GM21576 (cell line): Measurements from ENCODE around the gene NDRG3.

ENCODE experiments used
- ATAC-seq: cut with Tn5 transposase; IDR thresholded peaks from one replicate; pipeline ENCODE4 v1.9.1; 2021; ENCODE audit warnings: mild to moderate bottlenecking, moderate library complexity; ENCODE audit not compliant: unreplicated experiment

The NDRG3 gene

GRCh38 chr20:36745927-36746659 lies at the start of gene NDRG3:
Gene NDRG3, minus strand, starts transcription at chr20:36746090. Its CDS starts 24,355 bp downstream, at chr20:36721735.
- ATAC-seq = peak; percentile 91

GRCh38 chr20:36794116-36794474 lies 48.2 kb upstream of the NDRG3 start:
- ATAC-seq = no peak

GRCh38 chr20:36793294-36794115 lies 47.6 kb upstream of the NDRG3 start:
- no peak for ATAC-seq

DNA sequence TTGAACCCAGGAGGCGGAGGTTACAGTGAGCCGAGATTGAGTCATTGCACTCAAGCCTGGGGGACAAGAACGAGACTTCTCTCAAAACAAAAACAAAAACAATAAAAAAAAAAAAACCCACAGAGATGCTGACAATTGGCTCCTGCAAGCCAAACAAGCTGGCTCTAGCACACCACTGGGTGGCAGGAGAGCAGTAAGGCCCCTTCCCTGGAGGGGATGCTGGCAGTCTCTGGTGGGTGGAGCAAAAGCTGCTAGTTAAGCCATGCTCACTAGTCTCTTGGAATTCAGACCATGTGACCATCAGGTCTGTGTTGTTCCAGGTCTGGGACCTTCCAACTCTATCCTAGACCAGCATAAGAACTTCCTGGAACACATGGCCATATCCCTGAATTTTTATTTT lies 46.5 kb upstream of the NDRG3 start:
- ATAC-seq = no peak

DNA sequence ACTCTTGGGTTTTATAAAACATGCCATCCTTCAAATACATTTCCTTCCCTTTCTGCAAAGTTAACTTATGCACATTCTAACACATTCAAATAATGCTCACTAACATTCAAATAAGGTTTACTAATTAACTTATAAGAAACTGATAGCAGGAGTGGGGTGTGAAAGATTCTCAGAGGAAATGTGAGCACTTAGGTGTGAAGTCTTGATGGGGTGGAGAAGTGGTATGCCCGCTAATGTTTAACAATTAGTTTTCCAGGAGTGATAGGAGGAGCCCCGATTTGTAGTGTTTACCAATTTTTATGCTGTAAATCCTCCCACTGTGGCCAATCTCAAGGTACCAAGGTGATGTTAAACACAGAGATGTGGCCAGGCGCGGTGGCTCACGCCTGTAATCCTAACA lies 46.0 kb upstream of the NDRG3 start:
- ATAC-seq = no peak

DNA sequence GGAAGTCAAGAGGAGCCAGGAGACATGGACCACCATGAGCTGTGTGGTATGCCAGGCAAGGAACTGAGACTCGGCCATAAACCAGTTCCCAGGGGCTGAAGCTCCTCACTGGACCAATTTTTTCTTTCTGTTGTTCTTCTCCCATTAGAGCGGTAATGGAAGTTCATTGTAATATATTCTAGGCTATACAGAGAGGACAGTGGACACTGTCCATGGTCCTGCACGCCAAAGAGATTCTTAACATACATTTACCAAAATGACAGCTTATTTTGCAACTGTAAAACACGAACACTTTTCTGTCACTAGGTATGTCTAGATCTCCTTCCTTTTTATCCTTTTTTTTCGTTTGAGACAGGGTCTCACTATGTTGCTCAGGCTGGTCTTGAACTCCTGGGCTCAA lies 40.8 kb upstream of the NDRG3 start:
- no peak for ATAC-seq

DNA sequence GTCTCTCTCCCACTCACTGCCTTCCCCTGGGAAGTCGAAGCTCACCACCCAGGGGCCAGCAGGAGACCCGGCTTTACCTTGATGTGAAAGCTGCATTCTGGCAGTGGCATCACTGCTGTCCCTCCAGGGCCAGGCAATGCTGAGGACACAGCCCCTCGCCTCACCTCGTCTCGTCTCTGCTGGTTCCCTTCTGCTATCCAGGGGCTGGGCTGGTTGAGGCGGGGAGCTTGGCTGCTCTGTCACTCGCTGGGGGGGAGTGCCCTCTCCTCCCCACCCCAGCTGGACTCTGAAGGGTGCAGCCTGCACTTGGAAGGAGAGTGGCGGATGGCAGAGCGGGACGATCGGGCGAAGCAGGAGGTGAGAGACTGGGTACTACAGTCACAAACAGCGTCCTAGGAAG lies 40.4 kb upstream of the NDRG3 start:
- ATAC-seq = no peak

DNA sequence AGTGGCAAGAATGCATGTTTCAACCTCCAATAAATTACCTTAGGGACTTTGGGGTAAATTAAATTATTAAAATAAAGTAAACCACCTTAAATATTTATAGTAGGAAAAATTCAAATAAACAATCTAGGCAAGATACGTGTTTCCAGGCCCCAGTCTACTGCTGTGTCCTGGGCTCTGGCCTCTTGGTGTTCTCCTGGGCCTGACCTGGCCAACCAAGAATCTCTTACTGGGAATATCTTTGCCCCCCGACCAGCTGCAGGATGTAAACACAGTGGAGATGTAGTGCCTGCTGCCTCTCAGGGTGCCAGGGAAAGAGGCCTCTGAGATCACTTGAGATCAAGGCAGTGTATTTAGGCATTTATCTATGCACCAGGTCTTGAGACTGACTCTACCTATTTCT lies 39.4 kb upstream of the NDRG3 start:
- ATAC-seq = no peak

GRCh38 chr20:36784900-36785299 lies 39.0 kb upstream of the NDRG3 start:
- ATAC-seq = no peak

DNA sequence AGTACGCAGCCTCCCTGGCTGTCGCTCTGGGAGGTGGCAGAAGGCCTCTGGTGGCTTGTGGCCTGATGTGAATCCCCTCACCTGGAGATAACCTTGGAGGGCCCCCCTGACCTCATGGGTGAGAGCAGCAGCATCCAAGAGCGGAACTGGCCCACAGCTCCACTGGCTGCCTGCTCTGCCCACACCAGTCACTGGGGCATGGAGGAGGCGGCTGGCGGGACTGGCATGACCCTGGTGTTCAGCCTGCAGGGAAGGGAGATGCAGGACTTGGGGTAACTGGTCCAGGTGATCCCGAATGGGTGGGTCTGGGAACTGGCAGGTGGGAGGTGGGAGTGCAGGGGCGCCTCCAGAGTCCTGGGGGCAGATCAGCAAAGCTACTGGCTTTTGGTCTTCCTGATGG lies 38.2 kb upstream of the NDRG3 start:
- ATAC-seq = no peak

DNA sequence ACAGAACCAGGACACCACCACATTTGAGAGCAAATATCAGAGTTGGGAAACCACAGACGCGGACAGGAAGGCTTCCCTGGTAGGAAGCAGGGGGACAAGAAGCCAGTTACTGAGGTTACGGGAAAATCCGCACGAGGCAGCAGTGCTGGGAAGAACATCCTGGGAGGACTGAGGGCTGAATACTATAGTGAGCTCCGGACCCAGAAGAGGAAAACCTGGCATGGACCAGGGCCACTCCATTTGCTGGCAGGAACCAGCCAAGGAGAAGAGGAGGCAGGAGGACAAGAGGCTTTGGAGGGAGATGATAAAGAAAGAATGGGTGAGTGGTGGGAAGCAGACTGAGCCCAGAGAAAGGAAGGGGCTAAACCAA lies 33.8 kb upstream of the NDRG3 start:
- ATAC-seq = no peak

DNA sequence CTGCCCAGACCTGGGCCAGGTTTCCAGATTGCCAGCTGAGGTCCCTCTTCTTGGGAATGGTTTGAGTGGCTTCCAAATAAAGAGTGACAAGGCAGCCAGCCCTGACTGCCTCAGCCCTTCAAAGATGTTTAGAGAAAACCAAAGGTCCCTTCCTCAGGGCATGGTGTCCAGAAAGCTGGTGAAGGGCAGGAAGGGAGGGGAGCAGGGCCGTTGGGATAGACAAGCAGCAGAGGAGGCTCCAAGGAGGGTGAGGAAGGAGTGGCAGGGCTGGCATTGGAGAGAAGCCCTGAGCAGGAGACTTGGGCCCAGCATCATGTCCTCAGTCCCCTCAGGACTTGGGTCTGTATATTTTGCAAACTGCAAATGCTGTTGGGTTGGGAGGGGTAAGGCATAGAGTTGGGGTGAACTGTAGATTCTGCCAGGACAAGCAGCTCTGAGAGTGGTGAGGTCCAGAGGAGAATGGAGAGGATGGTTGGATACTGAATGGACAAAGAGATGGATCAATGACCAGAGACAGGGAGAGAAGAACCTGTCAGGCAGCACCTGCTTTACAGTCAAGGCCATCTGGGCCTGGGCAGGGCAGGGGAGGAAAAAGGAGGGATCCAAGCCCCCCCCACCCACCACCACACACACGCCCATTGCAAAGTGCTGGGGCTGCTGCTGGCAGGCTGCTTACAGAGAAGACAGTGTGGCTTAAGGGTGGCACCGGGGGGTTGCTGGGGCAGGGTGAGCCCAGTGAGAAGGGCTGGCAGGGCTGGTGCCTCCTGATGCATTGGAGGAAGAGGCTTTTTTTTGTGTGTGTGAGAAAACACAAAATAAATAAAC lies 33.2 kb upstream of the NDRG3 start:
- ATAC-seq = no peak

- ATAC-seq = no peak
Observed at GRCh38 chr20:36777576-36777975, 31.7 kb upstream of the NDRG3 start.

GRCh38 chr20:36777167-36777566 lies 31.3 kb upstream of the NDRG3 start:
- no peak for ATAC-seq

GRCh38 chr20:36775826-36776225 lies 29.9 kb upstream of the NDRG3 start:
- no peak for ATAC-seq

- no peak for ATAC-seq
Observed at GRCh38 chr20:36775196-36775595, 29.3 kb upstream of the NDRG3 start.

- peak; percentile 81 for ATAC-seq
Observed at GRCh38 chr20:36773597-36774390, 27.9 kb upstream of the NDRG3 start, which contains the start of gene DSN1. Gene DSN1, minus strand, starts transcription at chr20:36773763. Its CDS starts 2,305 bp downstream, at chr20:36771458.

DNA sequence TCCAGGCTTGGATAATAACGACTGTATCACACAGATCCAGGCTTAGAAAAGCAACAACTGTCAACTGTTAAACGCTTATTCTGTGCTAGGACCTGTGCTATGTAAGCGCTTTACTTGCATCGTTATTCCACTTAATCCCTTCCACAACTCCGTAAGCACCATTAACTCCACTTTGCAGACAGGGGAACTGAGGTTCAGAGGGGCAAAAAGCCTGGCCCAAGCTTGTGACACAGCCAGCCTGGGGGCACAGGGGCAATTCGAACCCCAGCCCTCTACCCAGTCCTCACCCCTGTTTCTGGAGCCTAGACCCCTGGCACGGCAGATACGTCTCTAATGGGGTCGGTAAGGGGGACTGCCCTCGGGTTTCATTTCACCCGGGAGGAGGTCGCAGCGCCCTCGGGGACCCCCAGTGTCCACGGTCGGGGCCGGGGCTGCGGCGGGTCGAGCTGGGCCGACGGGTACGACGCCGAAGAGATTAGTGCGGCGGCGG lies 27.3 kb upstream of the NDRG3 start:
- peak; percentile 3 for ATAC-seq

DNA sequence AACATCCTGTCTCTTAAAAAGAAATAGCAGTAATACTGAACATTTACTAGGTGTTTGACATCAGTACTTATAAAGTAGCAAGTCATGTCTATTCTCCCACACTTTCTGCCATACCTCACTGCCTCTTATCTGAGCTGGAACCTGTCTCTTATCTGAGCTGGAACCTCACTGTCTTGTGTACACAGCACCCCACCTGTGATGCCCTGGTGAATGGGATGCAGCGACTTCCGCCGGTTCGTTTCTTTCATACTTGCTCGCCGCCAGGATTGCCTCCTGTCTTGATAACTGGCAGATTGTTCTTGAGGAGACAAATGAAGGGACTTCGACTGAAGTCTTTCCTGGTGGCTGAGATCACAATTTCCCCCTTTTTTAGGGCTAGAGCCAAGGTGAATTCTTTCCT lies 24.8 kb upstream of the NDRG3 start:
- ATAC-seq = no peak

- no peak for ATAC-seq
Observed at GRCh38 chr20:36768768-36769430, 23.0 kb upstream of the NDRG3 start.
